ENCODE measurements around the gene MYO5B.

MYO5B gene

GRCh38 chr18:50167966-50168365 lies 27.0 kb downstream of the MYO5B start:
- TF ChIP-seq EZH2phosphoT487 (conservative IDR thresholded peaks at IDR 0.05; ENCODE audit: low read length) (no peak), CTCF (IDR thresholded peaks at IDR 0.05; ENCODE audit: insufficient read depth, low read length, poor library complexity, severe bottlenecking) (no peak)
- Histone ChIP-seq H3K4me2 (ENCODE audit: low read depth, low read length, poor library complexity, severe bottlenecking) (no peak overlapping the region), H3K9me2 (replicated peaks; ENCODE audit: insufficient read depth, low read length) (no peaks in the 10 kb centered on the region), H3K27me3 (ENCODE audit: low read length) (no peaks in the 10 kb centered on the region), H3K9ac (ENCODE audit: low read length) (no peak overlapping the region), H4K20me1 (ENCODE audit: low read depth, low read length) (no peaks in the 10 kb centered on the region), H3K36me3 (ENCODE audit: low read length) (no peaks in the 10 kb centered on the region), H3K27ac (ENCODE audit: low read depth, low read length) (no peak overlapping the region), H3K9me3 (ENCODE audit: insufficient read depth, low read length) (no peaks in the 10 kb centered on the region), H3K79me2 (ENCODE audit: insufficient read depth, low read length) (no peaks in the 10 kb centered on the region), H3K4me3 (ENCODE audit: insufficient read depth, low read length, poor library complexity, severe bottlenecking) (no peak overlapping the region), H3F3A (ENCODE audit: insufficient read depth) (no peaks in the 10 kb centered on the region), H2AFZ (ENCODE audit: low read depth, low read length, severe bottlenecking) (no peak overlapping the region)

- no peaks in the 10 kb centered on the region for H4K20me1 ChIP-seq (ENCODE audit: low read depth, low read length)
- no peaks in the 10 kb centered on the region for H3K27me3 ChIP-seq (ENCODE audit: low read length)
- H3K79me2 ChIP-seq (ENCODE audit: insufficient read depth, low read length): no peaks in the 10 kb centered on the region
- H3K4me3 ChIP-seq (ENCODE audit: insufficient read depth, low read length, poor library complexity, severe bottlenecking): no peak overlapping the region
- no peaks in the 10 kb centered on the region for H3F3A ChIP-seq (ENCODE audit: insufficient read depth)
- H3K9ac ChIP-seq (ENCODE audit: low read length): no peak overlapping the region
- H2AFZ ChIP-seq (ENCODE audit: low read depth, low read length, severe bottlenecking): no peak overlapping the region
- no peak for TF ChIP-seq EZH2phosphoT487 (conservative IDR thresholded peaks at IDR 0.05; ENCODE audit: low read length)
- TF ChIP-seq CTCF (IDR thresholded peaks at IDR 0.05; ENCODE audit: insufficient read depth, low read length, poor library complexity, severe bottlenecking): no peak
- no peaks in the 10 kb centered on the region for H3K9me2 ChIP-seq (replicated peaks; ENCODE audit: insufficient read depth, low read length)
- no peak overlapping the region for H3K4me2 ChIP-seq (ENCODE audit: low read depth, low read length, poor library complexity, severe bottlenecking)
- no peaks in the 10 kb centered on the region for H3K9me3 ChIP-seq (ENCODE audit: insufficient read depth, low read length)
- H3K36me3 ChIP-seq (ENCODE audit: low read length): no peaks in the 10 kb centered on the region
- H3K27ac ChIP-seq (ENCODE audit: low read depth, low read length): no peak overlapping the region
Measured at GRCh38 chr18:50166901-50167300, 28.0 kb downstream of the MYO5B start.

GRCh38 chr18:50163505-50163904 lies 31.4 kb downstream of the MYO5B start:
- Histone ChIP-seq H4K20me1 (ENCODE audit: low read depth, low read length) (no peaks in the 10 kb centered on the region), H3F3A (ENCODE audit: insufficient read depth) (no peaks in the 10 kb centered on the region), H3K4me3 (ENCODE audit: insufficient read depth, low read length, poor library complexity, severe bottlenecking) (no peak overlapping the region), H3K9me3 (ENCODE audit: insufficient read depth, low read length) (no peaks in the 10 kb centered on the region), H3K27me3 (ENCODE audit: low read length) (no peaks in the 10 kb centered on the region), H3K9ac (ENCODE audit: low read length) (no peak overlapping the region), H3K79me2 (ENCODE audit: insufficient read depth, low read length) (no peaks in the 10 kb centered on the region), H3K4me2 (ENCODE audit: low read depth, low read length, poor library complexity, severe bottlenecking) (no peak overlapping the region), H3K9me2 (replicated peaks; ENCODE audit: insufficient read depth, low read length) (no peaks in the 10 kb centered on the region), H2AFZ (ENCODE audit: low read depth, low read length, severe bottlenecking) (no peak overlapping the region), H3K27ac (ENCODE audit: low read depth, low read length) (no peak overlapping the region), H3K36me3 (ENCODE audit: low read length) (no peaks in the 10 kb centered on the region)
- TF ChIP-seq EZH2phosphoT487 (conservative IDR thresholded peaks at IDR 0.05; ENCODE audit: low read length): no peak
- TF ChIP-seq CTCF (IDR thresholded peaks at IDR 0.05; ENCODE audit: insufficient read depth, low read length, poor library complexity, severe bottlenecking): no peak
